ENCODE measurements around the gene RBPJ. TPM values are rescaled to one million over a fixed set of nuclear protein-coding genes. Genes with fewer than 3 reads are reported as not detected.
A peak's percentile ranks its signal among the peaks of the same experiment; 100 is the strongest.

Gene RBPJ
- total and polyA plus RNA-seq, 2 of the 8 experiments (the other 6 are each of a cell fraction or from before 2014, with no cell fraction given) = 65.5 to 217 TPM

GRCh38 chr4:26420438-26420837 lies 99.6 kb downstream of the RBPJ start:
- Histone ChIP-seq H3K14ac (ENCODE audit: insufficient read length) (no peak overlapping the region), H2AFZ (ENCODE audit: low read length) (no peak overlapping the region), H2BK120ac (replicated peaks; ENCODE audit: low read depth, low read length) (no peak overlapping the region), H3K18ac (ENCODE audit: extremely low read depth, low read length) (no peak overlapping the region), H3K79me1 (ENCODE audit: low read depth, low read length) (no peaks in the 10 kb centered on the region; the same call in 1 of the 2 replicates), H2BK12ac (ENCODE audit: low read depth, low read length) (no peak overlapping the region), H2BK5ac (ENCODE audit: low read depth, low read length) (no peak overlapping the region), H3K4ac (replicated peaks; ENCODE audit: insufficient read length, low read depth, low read length) (no peak overlapping the region), H3K36me3 (ENCODE audit: control insufficient read depth in 2 of 4, insufficient read depth in 4 of 4, low read length in 3 of 4) (peaks cover 0 to 50% (median 18%) of the 10 kb centered on the region in 4 experiments; a peak in 6 of 8 replicates), H3K27me3 (replicated peaks in 1 of 4; ENCODE audit: control insufficient read depth in 3 of 4, extremely low read depth in 1 of 4, insufficient read depth in 3 of 4, low read length in 3 of 4) (no peaks in the 10 kb centered on the region), H3K9ac (replicated peaks in 1 of 4; ENCODE audit: extremely low read depth in 1 of 4, low read depth in 3 of 4, low read length in 3 of 4) (no peak overlapping the region), H3K4me3 (ENCODE audit: extremely low read depth in 1 of 4, insufficient read depth in 2 of 4, low read depth in 3 of 4, low read length in 4 of 4) (peak overlapping the region in 1 of 4 experiments; percentile 7; a peak in 1 of 8 replicates), H3K56ac (replicated peaks; ENCODE audit: insufficient read length, low read depth, low read length) (no peak overlapping the region), H3K4me1 (replicated peaks in 1 of 4; ENCODE audit: control insufficient read depth in 3 of 4, insufficient read depth in 4 of 4, low read length in 3 of 4) (peaks cover 0 to 25% (median 6%) of the 10 kb centered on the region in 4 experiments; a peak in 4 of 7 replicates), H3K23me2 (ENCODE audit: low read depth, low read length) (no peaks in the 10 kb centered on the region), H4K8ac (ENCODE audit: extremely low read depth, insufficient read depth, low read length) (no peak overlapping the region), H4K91ac (replicated peaks; ENCODE audit: insufficient read length, low read length) (no peak overlapping the region), H2AK5ac (ENCODE audit: low read depth, low read length) (no peak overlapping the region), H4K5ac (ENCODE audit: insufficient read length, low read depth, low read length) (peak overlapping the region; percentile 39), H3K9me3 (ENCODE audit: insufficient read depth in 2 of 2, low read depth in 1 of 2, low read length in 1 of 2) (no peaks in the 10 kb centered on the region; a peak in 1 of 4 replicates), H3K79me2 (ENCODE audit: control insufficient read depth in 1 of 2, insufficient read depth in 2 of 2, low read length in 2 of 2) (peaks cover 0 to 54% of the 10 kb centered on the region in 2 experiments; a peak in 2 of 4 replicates), H4K20me1 (replicated peaks in 1 of 2; ENCODE audit: control insufficient read depth in 1 of 2, insufficient read depth in 2 of 2, low read length in 2 of 2) (no peaks in the 10 kb centered on the region), H3K4me2 (ENCODE audit: insufficient read depth in 1 of 2, low read depth in 2 of 2, low read length in 2 of 2) (no peak overlapping the region), H2BK20ac (ENCODE audit: low read length) (no peak overlapping the region), H3K23ac (ENCODE audit: insufficient read length) (no peak overlapping the region), H2BK15ac (ENCODE audit: low read length) (no peak overlapping the region), H3K27ac (ENCODE audit: low read depth, low read length) (no peak overlapping the region)
- no peak for DNase-seq (ENCODE audit: low read depth in 1 of 2, low spot score in 2 of 2)
- 92% methylated on average over 2 of the region's 2 CpGs; no CpG with 5 or more reads in 1 of the 2 experiments for WGBS, 2 experiments (ENCODE audit: extremely low coverage in 1 of 2, insufficient coverage in 1 of 2, insufficient read length in 1 of 2, insufficient replicate concordance in 2 of 2, low coverage in 1 of 2, low lambda C conversion rate in 2 of 2, missing lambda C conversion rate in 1 of 2)
- ChIA-PET POLR2A (ENCODE audit: partially characterized antibody) (interaction anchor here (0.6 kb wide), 1 partner anchor 37 kb away, joined by 3 read pairs; no protein-coding TSS in a partner anchor), CTCF (ENCODE audit: partially characterized antibody) (interaction anchor here (2.7 kb wide), 1 partner anchor 10 kb away, joined by 10 read pairs; no protein-coding TSS in a partner anchor)
- peak; percentile 75 for FAIRE-seq
- TF ChIP-seq SP4 (IDR thresholded peaks at IDR 0.05; ENCODE audit: low read length) (no peak), RAD21 (IDR thresholded peaks at IDR 0.05 in 1 of 2, conservative IDR thresholded peaks at IDR 0.05 in 1 of 2; ENCODE audit: low read depth in 2 of 2, low read length in 2 of 2) (no peak), GTF2F1 (IDR thresholded peaks at IDR 0.05; ENCODE audit: borderline replicate concordance, low read depth, low read length) (no peak), KDM1A (IDR thresholded peaks at IDR 0.05; ENCODE audit: borderline replicate concordance, low read length) (no peak), HDAC6 (IDR thresholded peaks at IDR 0.05; ENCODE audit: low read depth, low read length) (no peak), KDM4A (IDR thresholded peaks at IDR 0.05; ENCODE audit: low read depth, low read length, severe bottlenecking) (no peak), SIRT6 (IDR thresholded peaks at IDR 0.05; ENCODE audit: low read length) (no peak), CBX8 (IDR thresholded peaks at IDR 0.05; ENCODE audit: borderline replicate concordance, low read depth, low read length) (no peak), SUZ12 (IDR thresholded peaks at IDR 0.05; ENCODE audit: low read length) (no peak)

Measured in H1 (cell line).